CD4-positive, CD25-positive, alpha-beta regulatory T cell (primary cell): ENCODE measurements around the gene BLMH. TPM values are rescaled to one million over a fixed set of nuclear protein-coding genes. Genes with fewer than 3 reads are reported as not detected.

Experiments
- ATAC-seq, 2 donors: fragments of 150-1000 bp; cut with Tn5 transposase; one replicate each; pipeline ENCODE4 v1.10.0; 2021; ENCODE audit warnings: low read depth in 2 of 2, moderate number of reproducible peaks in 2 of 2, moderate library complexity in 1 of 2
- DNase-seq, 3 donors: peaks; one replicate each; pipeline versions ENCODE4 v3.0.0 to v3.0.0-alpha.2; 2012 to 2022; ENCODE audit warnings: mixed read lengths in 1 of 3
- H3K27ac ChIP-seq: one replicate; pipeline ENCODE4 v1.7.0; 2013; ENCODE audit warnings: mild to moderate bottlenecking, low read length; ENCODE audit not compliant: insufficient read depth, poor library complexity, severe bottlenecking
- H3K27me3 ChIP-seq: one replicate; pipeline ENCODE4 v1.7.0; 2013; ENCODE audit warnings: low read length; ENCODE audit not compliant: control insufficient read depth, insufficient read depth
- H3K36me3 ChIP-seq: one replicate; pipeline ENCODE4 v1.7.0; 2013; ENCODE audit warnings: mild to moderate bottlenecking, low read length, moderate library complexity; ENCODE audit not compliant: control insufficient read depth, insufficient read depth
- H3K4me1 ChIP-seq: 2 replicates; pipeline ENCODE4 v1.7.0; 2013; ENCODE audit warnings: mild to moderate bottlenecking, low read length; ENCODE audit not compliant: insufficient read depth, control insufficient read depth, poor library complexity, severe bottlenecking
- H3K4me3 ChIP-seq: one replicate; pipeline ENCODE4 v1.7.0; 2013; ENCODE audit warnings: low read depth, mild to moderate bottlenecking, low read length, moderate library complexity
- H3K9me3 ChIP-seq, 2 experiments: 1 replicate in 1 of 2; 2 replicates in 1 of 2; pipeline ENCODE4 v1.7.0; 2013; ENCODE audit warnings: low read length in 2 of 2, mild to moderate bottlenecking in 1 of 2, moderate library complexity in 1 of 2; ENCODE audit not compliant: control insufficient read depth in 2 of 2
- H3K27ac Mint-ChIP-seq, 3 donors: one replicate each; pipeline ENCODE4 v1.8.0; 2020 to 2022; ENCODE audit warnings: mild to moderate bottlenecking in 3 of 3, mixed read lengths in 3 of 3, moderate library complexity in 2 of 3
- H3K27me3 Mint-ChIP-seq: one replicate; pipeline ENCODE4 v1.8.0; 2022; ENCODE audit warnings: mild to moderate bottlenecking, mixed read lengths
- H3K36me3 Mint-ChIP-seq: one replicate; pipeline ENCODE4 v1.8.0; 2020; ENCODE audit warnings: mixed read lengths
- H3K4me1 Mint-ChIP-seq, 4 donors: one replicate each; pipeline ENCODE4 v1.8.0; 2020 to 2022; ENCODE audit warnings: mixed read lengths in 4 of 4, mild to moderate bottlenecking in 1 of 4
- H3K4me3 Mint-ChIP-seq, 4 donors: one replicate each; pipeline ENCODE4 v1.8.0; 2020 to 2022; ENCODE audit warnings: mild to moderate bottlenecking in 4 of 4, mixed read lengths in 4 of 4, moderate library complexity in 3 of 4
- H3K9me3 Mint-ChIP-seq, 7 donors: one replicate each; pipeline ENCODE4 v1.8.0; 2020 to 2022; ENCODE audit warnings: mixed read lengths in 7 of 7, mild to moderate bottlenecking in 3 of 7, moderate library complexity in 2 of 7
- polyA plus RNA-seq, 4 donors: library from polyadenylated mRNA; unstranded; fragments of 300-500 nt; fragmentation: Illumina TruSeq; gene quantifications; one replicate each; pipeline ENCODE4 v1.2.3, GENCODE V29; 2021
- total RNA-seq: library from RNA; stranded (reverse); gene quantifications from one replicate; pipeline ENCODE4 v1.2.3, GENCODE V29; 2022

The BLMH gene
- total and polyA plus RNA-seq, 5 donors from 2014 or later = 16.7 to 30.0 (median 19.5) TPM

GRCh38 chr17:30220414-30220813 lies 71.3 kb downstream of the BLMH start:
- no peaks in the 10 kb centered on the region for H3K4me1 ChIP-seq
- DNase-seq = no peak
- ATAC-seq = no peak
- H3K27me3 Mint-ChIP-seq = peaks cover 6% of the 10 kb centered on the region
- H3K4me3 Mint-ChIP-seq = no peak overlapping the region
- H3K27ac ChIP-seq = no peak overlapping the region
- no peaks in the 10 kb centered on the region for H3K9me3 ChIP-seq
- no peaks in the 10 kb centered on the region for H3K36me3 ChIP-seq
- no peaks in the 10 kb centered on the region for H3K9me3 Mint-ChIP-seq
- peaks cover 0 to 2% (median 0%) of the 10 kb centered on the region in 4 donors for H3K4me1 Mint-ChIP-seq
- H3K4me3 ChIP-seq = no peak overlapping the region
- H3K36me3 Mint-ChIP-seq = no peaks in the 10 kb centered on the region
- no peak overlapping the region for H3K27ac Mint-ChIP-seq
- H3K27me3 ChIP-seq = no peaks in the 10 kb centered on the region

GRCh38 chr17:30219833-30220232 lies 71.9 kb downstream of the BLMH start:
- Mint-ChIP-seq H3K27ac (no peak overlapping the region), H3K27me3 (peaks cover 6% of the 10 kb centered on the region), H3K4me1 (peaks cover 0 to 2% (median 0%) of the 10 kb centered on the region in 4 donors), H3K9me3 (no peaks in the 10 kb centered on the region), H3K4me3 (no peak overlapping the region), H3K36me3 (no peaks in the 10 kb centered on the region)
- Histone ChIP-seq H3K27me3 (no peaks in the 10 kb centered on the region), H3K9me3 (no peaks in the 10 kb centered on the region), H3K36me3 (no peaks in the 10 kb centered on the region), H3K4me3 (no peak overlapping the region), H3K4me1 (no peaks in the 10 kb centered on the region), H3K27ac (no peak overlapping the region)
- ATAC-seq (no peak), DNase-seq (no peak)

GRCh38 chr17:30219315-30219714 lies 72.4 kb downstream of the BLMH start:
- Mint-ChIP-seq H3K9me3 (no peaks in the 10 kb centered on the region), H3K4me3 (no peak overlapping the region), H3K27me3 (peaks cover 6% of the 10 kb centered on the region), H3K36me3 (no peaks in the 10 kb centered on the region), H3K27ac (no peak overlapping the region), H3K4me1 (peaks cover 0 to 2% (median 0%) of the 10 kb centered on the region in 4 donors)
- DNase-seq (no peak), ATAC-seq (no peak)
- H3K27ac ChIP-seq = no peak overlapping the region
- no peaks in the 10 kb centered on the region for H3K27me3 ChIP-seq
- no peaks in the 10 kb centered on the region for H3K36me3 ChIP-seq
- no peak overlapping the region for H3K4me3 ChIP-seq
- H3K4me1 ChIP-seq = no peaks in the 10 kb centered on the region
- no peaks in the 10 kb centered on the region for H3K9me3 ChIP-seq

- H3K36me3 Mint-ChIP-seq = no peaks in the 10 kb centered on the region
- H3K4me3 Mint-ChIP-seq = no peak overlapping the region
- Histone ChIP-seq H3K4me1 (no peaks in the 10 kb centered on the region), H3K36me3 (no peaks in the 10 kb centered on the region), H3K9me3 (no peaks in the 10 kb centered on the region), H3K27me3 (no peaks in the 10 kb centered on the region), H3K27ac (no peak overlapping the region), H3K4me3 (no peak overlapping the region)
- DNase-seq (no peak), ATAC-seq (no peak)
- no peaks in the 10 kb centered on the region for H3K9me3 Mint-ChIP-seq
- H3K4me1 Mint-ChIP-seq = peaks cover 0 to 2% (median 0%) of the 10 kb centered on the region in 4 donors
- no peak overlapping the region for H3K27ac Mint-ChIP-seq
- peaks cover 6% of the 10 kb centered on the region for H3K27me3 Mint-ChIP-seq
Observed at GRCh38 chr17:30218799-30219198, 72.9 kb downstream of the BLMH start.

GRCh38 chr17:30217746-30218245 lies 73.9 kb downstream of the BLMH start:
- Histone ChIP-seq H3K36me3 (no peaks in the 10 kb centered on the region), H3K4me3 (no peak overlapping the region), H3K27me3 (no peaks in the 10 kb centered on the region), H3K9me3 (no peaks in the 10 kb centered on the region), H3K4me1 (no peaks in the 10 kb centered on the region), H3K27ac (no peak overlapping the region)
- H3K4me3 Mint-ChIP-seq = no peak overlapping the region
- peaks cover 0 to 2% (median 0%) of the 10 kb centered on the region in 4 donors for H3K4me1 Mint-ChIP-seq
- H3K36me3 Mint-ChIP-seq = no peaks in the 10 kb centered on the region
- DNase-seq (no peak), ATAC-seq (no peak)
- no peak overlapping the region for H3K27ac Mint-ChIP-seq
- no peaks in the 10 kb centered on the region for H3K9me3 Mint-ChIP-seq
- H3K27me3 Mint-ChIP-seq = peaks cover 6% of the 10 kb centered on the region

- Mint-ChIP-seq H3K4me1 (peaks cover 0 to 1% (median 0%) of the 10 kb centered on the region in 4 donors), H3K27me3 (peaks cover 6% of the 10 kb centered on the region), H3K4me3 (no peak overlapping the region), H3K36me3 (no peaks in the 10 kb centered on the region), H3K9me3 (no peaks in the 10 kb centered on the region), H3K27ac (no peak overlapping the region)
- H3K9me3 ChIP-seq = no peaks in the 10 kb centered on the region
- H3K36me3 ChIP-seq = no peaks in the 10 kb centered on the region
- no peaks in the 10 kb centered on the region for H3K4me1 ChIP-seq
- ATAC-seq = no peak
- no peaks in the 10 kb centered on the region for H3K27me3 ChIP-seq
- DNase-seq = no peak
- H3K4me3 ChIP-seq = no peak overlapping the region
- H3K27ac ChIP-seq = no peak overlapping the region
Observed at GRCh38 chr17:30217054-30217453, 74.7 kb downstream of the BLMH start.

- H3K36me3 Mint-ChIP-seq = no peaks in the 10 kb centered on the region
- Histone ChIP-seq H3K4me3 (no peak overlapping the region), H3K36me3 (no peaks in the 10 kb centered on the region), H3K4me1 (no peaks in the 10 kb centered on the region), H3K27ac (no peak overlapping the region), H3K27me3 (no peaks in the 10 kb centered on the region), H3K9me3 (no peaks in the 10 kb centered on the region)
- no peak overlapping the region for H3K27ac Mint-ChIP-seq
- no peak for DNase-seq
- no peaks in the 10 kb centered on the region for H3K9me3 Mint-ChIP-seq
- H3K4me3 Mint-ChIP-seq = no peak overlapping the region
- no peak for ATAC-seq
- H3K27me3 Mint-ChIP-seq = peaks cover 14% of the 10 kb centered on the region
- peaks cover 0 to 2% (median 0%) of the 10 kb centered on the region in 4 donors for H3K4me1 Mint-ChIP-seq
Observed at GRCh38 chr17:30212750-30213149, 79.0 kb downstream of the BLMH start.

GRCh38 chr17:30211371-30211770 lies 80.4 kb downstream of the BLMH start:
- DNase-seq (peak in 1 of 3 donors; percentile 17), ATAC-seq (no peak)
- Mint-ChIP-seq H3K36me3 (no peaks in the 10 kb centered on the region), H3K4me3 (no peak overlapping the region), H3K9me3 (no peaks in the 10 kb centered on the region), H3K27ac (no peak overlapping the region), H3K4me1 (peaks cover 0 to 2% (median 0%) of the 10 kb centered on the region in 4 donors), H3K27me3 (peaks cover 24% of the 10 kb centered on the region)
- H3K4me3 ChIP-seq = no peak overlapping the region
- no peaks in the 10 kb centered on the region for H3K9me3 ChIP-seq
- H3K27ac ChIP-seq = no peak overlapping the region
- H3K27me3 ChIP-seq = no peaks in the 10 kb centered on the region
- no peaks in the 10 kb centered on the region for H3K4me1 ChIP-seq
- H3K36me3 ChIP-seq = no peaks in the 10 kb centered on the region
